Measurements from ENCODE around the gene KCNMB2.

KCNMB2 gene

GRCh38 chr3:178754852-178755510 is 218.7 kb downstream of the KCNMB2 start:
- no peak for DNase-seq (ENCODE audit: low read depth in 2 of 2)

GRCh38 chr3:178761024-178761423 is 224.8 kb downstream of the KCNMB2 start:
- no peak for DNase-seq (ENCODE audit: low read depth in 2 of 2)

- no peak for DNase-seq (ENCODE audit: low read depth in 2 of 2)
Measured at GRCh38 chr3:178761461-178761860, 225.2 kb downstream of the KCNMB2 start.

DNA sequence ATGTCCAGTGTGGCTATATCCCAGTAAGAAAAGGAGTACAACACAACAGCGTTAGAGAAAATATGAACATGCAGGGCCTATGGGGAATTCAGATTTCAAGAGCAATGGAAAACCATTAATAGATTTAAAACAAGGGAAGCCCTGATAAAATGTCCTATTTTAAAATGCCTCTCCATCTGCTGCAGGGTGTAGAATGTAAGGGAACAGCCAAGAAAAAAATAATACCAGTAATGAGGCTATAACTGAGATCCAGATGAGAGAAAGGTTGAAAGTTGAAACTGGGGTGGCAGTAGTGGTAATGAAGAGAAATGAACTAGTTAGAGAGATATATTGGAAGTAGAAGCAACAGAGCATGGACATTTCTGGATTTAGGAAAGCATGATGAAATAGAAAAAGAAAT is 226.1 kb downstream of the KCNMB2 start:
- no peak for DNase-seq (ENCODE audit: low read depth in 2 of 2)

- DNase-seq (ENCODE audit: low read depth in 2 of 2): no peak
Measured at GRCh38 chr3:178765472-178765871, 229.2 kb downstream of the KCNMB2 start.

DNA sequence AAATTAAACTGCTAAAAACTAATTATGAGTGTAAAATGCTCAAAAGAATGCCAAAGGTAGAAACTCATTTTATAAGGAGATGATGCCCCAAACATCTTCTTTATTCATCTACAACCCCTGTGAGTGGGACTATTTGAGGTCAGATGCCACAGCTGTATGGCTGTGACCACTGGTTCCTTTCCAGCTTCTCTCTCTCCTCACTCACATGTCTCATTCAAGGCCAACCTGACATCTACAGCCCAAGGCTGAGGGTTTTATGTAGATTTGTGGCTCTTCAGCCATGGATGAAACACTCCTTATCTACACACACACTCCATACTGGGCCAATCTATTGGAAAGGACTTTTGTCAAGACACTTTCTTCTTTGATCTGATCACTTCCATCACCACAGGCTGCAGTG is 231.3 kb downstream of the KCNMB2 start:
- DNase-seq (ENCODE audit: low read depth in 2 of 2): no peak

DNA sequence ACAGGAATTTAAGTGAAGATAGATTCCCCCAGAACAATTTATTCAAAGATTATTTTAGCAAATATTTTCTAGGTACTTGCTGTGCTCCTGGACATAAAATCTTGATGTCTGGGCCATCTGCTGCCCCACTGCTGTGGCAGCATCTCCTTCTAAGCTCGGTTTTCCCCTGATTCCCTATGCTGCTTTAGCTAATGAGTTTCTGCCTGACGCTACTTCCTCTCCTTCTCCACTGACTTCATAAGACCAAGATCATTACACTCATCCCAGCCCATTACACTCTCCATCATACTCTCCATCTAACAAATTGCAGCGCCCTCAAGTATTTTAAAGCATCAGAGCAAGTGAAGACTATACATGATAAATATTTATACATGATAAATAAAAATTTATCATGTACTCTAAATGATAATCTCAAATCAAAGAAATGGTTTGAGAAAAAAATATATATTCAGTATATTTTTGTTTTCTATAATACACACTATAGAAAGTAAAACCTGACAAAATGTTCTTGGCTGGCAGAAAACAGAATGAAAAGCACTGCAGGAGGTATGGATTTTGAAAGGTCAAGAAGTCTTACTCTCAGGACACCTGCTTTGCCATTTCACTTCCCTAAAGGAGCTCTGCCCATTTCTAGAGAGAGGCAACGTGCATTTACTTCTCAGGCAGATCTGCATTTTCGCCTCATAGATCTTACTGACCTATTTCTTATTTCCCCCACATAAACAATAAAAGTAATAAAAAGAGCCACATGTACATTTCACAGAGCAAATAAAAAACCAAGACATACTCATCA is 232.0 kb downstream of the KCNMB2 start:
- DNase-seq (ENCODE audit: low read depth in 2 of 2): no peak

DNA sequence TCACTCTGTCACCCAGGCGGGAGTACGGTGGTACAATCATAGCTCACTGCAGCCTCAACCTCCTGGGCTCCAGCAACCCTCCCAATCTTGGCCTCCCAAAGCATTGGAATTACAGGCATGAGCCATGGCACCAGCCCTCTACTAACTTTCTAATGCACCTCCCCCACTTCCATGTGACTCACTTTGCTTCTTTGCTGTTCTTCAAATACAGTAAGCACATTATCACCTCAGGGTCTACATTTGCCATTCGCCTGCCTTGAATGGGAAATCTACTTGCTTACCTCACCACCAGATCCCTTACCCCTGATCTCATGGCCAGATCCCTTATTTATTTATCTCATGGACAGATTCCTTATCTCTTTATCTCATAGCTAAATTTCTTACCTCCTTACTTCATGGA is 235.3 kb downstream of the KCNMB2 start:
- no peak for DNase-seq (ENCODE audit: low read depth in 2 of 2)

DNA sequence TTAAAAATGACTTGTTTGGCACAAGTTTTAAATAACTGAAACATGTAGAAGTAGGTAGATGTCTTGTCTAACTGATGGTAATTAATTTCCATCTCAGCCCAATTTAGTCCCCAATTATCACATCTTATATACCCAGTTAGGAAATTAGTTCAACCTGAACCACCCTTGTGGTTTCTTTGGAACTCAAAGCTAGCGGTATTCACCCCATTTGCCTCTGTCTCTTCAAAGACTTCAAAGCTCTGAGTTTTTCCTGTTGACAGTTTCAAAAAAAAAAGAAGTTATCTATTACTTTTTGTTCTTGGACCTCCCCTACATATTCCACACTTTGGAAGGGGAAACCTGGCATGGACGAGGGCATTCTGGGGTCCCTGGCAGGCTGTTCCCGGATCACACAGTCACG is 236.5 kb downstream of the KCNMB2 start:
- no peak for DNase-seq (ENCODE audit: low read depth in 2 of 2)

- DNase-seq (ENCODE audit: low read depth in 2 of 2): no peak
Measured at GRCh38 chr3:178773358-178773757, 237.1 kb downstream of the KCNMB2 start.

- DNase-seq (ENCODE audit: low read depth in 2 of 2): no peak
Measured at GRCh38 chr3:178777718-178778411, 241.6 kb downstream of the KCNMB2 start.

DNA sequence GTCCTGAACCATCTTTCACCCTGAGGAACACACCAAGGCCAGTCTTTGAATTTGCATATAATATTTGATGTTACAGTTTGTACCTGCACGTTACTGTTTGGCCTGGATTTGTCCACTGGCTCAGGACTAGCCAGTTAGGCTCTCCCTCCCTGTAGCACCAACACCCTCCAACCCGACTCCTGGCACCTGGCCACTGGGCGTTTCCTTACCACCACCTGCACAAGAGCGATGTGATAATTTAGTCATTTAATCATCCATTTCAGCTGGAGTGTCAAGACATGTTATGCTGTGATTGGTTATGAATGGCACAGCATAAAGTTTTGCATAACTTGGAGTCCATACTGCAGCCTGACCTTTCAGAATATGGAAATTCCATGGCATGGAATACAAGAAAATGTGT is 242.4 kb downstream of the KCNMB2 start:
- no peak for DNase-seq (ENCODE audit: low read depth in 2 of 2)

DNA sequence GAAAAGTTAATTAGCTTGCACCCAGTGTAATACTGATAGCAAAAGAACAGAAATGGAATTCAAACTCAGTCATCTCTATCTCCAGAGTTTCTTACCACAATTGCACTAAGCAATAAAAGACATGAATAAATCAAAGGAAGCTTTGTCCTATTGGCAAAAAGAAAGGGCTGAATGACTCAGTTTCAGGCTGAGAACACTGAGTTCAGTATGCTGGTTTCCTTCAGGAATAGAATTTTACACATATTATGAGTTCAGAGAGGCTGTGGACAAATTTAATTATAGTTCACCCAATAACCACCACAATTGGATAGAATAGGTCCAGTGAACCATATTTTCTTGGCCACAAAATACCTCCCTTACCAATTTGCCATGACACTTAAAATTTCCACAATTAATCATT is 249.7 kb downstream of the KCNMB2 start:
- no peak for DNase-seq (ENCODE audit: low read depth in 2 of 2)

GRCh38 chr3:178787960-178788359 is 251.7 kb downstream of the KCNMB2 start:
- DNase-seq (ENCODE audit: low read depth in 2 of 2): no peak

DNA sequence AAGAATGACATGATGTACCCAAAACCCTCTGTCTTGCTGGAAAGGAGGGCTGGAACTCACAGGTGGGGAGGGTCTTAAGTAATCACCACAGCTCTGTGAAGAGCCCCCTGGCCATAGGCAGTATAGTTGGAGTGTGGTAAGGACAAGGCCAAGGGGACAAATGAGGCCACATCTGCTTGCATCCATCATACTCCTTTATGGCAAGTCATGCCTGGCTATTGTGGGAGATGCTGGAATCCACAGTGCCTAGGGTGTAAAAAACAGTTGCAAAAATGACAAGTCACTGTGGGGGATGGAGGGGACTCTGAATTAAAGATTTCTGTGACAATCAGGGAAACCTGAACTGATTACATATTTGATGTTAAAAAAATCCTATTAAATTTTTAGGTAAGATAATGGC is 258.5 kb downstream of the KCNMB2 start:
- no peak for DNase-seq (ENCODE audit: low read depth in 2 of 2)

- DNase-seq (ENCODE audit: low read depth in 2 of 2): no peak
Measured at GRCh38 chr3:178795349-178795748, 259.1 kb downstream of the KCNMB2 start.

GRCh38 chr3:178802259-178802658 is 266.0 kb downstream of the KCNMB2 start:
- DNase-seq (ENCODE audit: low read depth in 2 of 2): no peak

- no peak for DNase-seq (ENCODE audit: low read depth in 2 of 2)
Measured at GRCh38 chr3:178802993-178803693, 266.9 kb downstream of the KCNMB2 start.

DNA sequence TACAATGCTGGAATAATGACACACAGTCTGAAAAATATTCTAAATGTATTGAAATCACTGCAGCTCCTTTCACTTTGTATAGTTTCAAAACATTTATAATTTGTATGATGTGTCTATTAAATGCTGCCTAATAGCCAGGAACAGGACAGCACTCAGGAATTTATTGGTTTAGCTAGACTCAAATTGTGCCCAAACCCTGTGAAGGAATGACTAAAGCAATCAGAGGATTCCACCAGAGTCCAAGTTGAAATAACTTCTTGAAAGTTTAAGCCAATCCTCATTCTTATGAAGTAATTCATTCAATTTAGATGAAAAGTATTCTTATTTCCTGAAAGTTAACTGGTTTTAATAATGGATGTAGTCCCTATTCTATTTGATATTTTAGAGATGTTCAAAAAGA is 268.4 kb downstream of the KCNMB2 start:
- DNase-seq (ENCODE audit: low read depth in 2 of 2): no peak

GRCh38 chr3:178805741-178806140 is 269.5 kb downstream of the KCNMB2 start:
- DNase-seq (ENCODE audit: low read depth in 2 of 2): no peak

GRCh38 chr3:178806651-178807050 is 270.4 kb downstream of the KCNMB2 start:
- no peak for DNase-seq (ENCODE audit: low read depth in 2 of 2)

DNA sequence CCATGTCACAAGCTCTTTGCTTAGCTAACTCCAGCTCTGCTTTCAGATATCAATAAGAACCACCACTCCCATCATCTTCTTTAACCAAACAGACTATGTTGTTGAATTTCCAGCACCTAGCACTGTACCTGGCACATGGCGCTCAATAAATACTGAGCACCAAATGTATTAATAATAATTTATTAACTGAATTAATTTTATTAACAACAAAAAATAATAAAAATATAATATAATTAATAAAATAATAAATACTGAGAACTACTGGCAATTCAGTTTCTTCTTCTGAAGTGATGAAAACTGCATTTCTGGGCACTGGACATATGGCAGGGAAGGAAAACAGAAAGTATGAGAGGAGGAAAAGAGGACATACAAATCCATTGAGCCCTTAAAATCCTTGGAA is 271.5 kb downstream of the KCNMB2 start:
- DNase-seq (ENCODE audit: low read depth in 2 of 2): no peak

All from stimulated activated CD4-positive, alpha-beta T cell treated with anti-CD3 and anti-CD28 coated beads, Interleukin-1b, Interleukin-23, amount 100 ng/mL, for 4 hours (primary cell).